ENCODE results near the gene SIPA1. TPM values are rescaled to one million over a fixed set of nuclear protein-coding genes. Genes with fewer than 3 reads are reported as not detected.

The SIPA1 gene
- total and polyA plus RNA-seq, 2 of the 13 experiments (the other 11 are each of a cell fraction or from before 2014, with no cell fraction given): 5.8 to 7.7 TPM

GRCh38 chr11:65616575-65617001 lies 21.3 kb upstream of the SIPA1 start:
- ChIA-PET POLR2A (interaction anchor here (0.6 to 2.7 kb wide), 27 partner anchors 10 to 451 kb away, joined by 3 to 45 read pairs (median 4); partner anchors contain the start of genes KAT5, MUS81, SIPA1 and TIGD3), CTCF (ENCODE audit: low intra/inter-chr PET ratio, low total read pairs) (no interaction called here)
- Histone ChIP-seq H3K27me3 (ENCODE audit: control insufficient read depth in 1 of 2, insufficient read depth in 2 of 2, low read length in 2 of 2) (no peaks in the 10 kb centered on the region; a peak in 1 of 5 replicates), H3K4me2 (ENCODE audit: low read depth, low read length) (peak overlapping the region; percentile 77), H3K27ac (ENCODE audit: extremely low read length, insufficient read depth, low read length) (peak overlapping the region; percentile 92), H4K20me1 (ENCODE audit: insufficient read depth, low read length) (peaks cover 21% of the 10 kb centered on the region; the same call in 1 of the 2 replicates), H3K4me3 (replicated peaks in 1 of 3; ENCODE audit: insufficient read depth in 1 of 3, low read depth in 2 of 3, low read length in 3 of 3) (peak overlapping the region; percentile 86 to 90 (median 87)), H3K9me3 (ENCODE audit: low read length) (no peaks in the 10 kb centered on the region), H3K9ac (ENCODE audit: insufficient read depth, low read depth, low read length) (peak overlapping the region; percentile 88), H3K79me2 (ENCODE audit: insufficient read depth, low read length) (peaks cover 48% of the 10 kb centered on the region), H2AFZ (ENCODE audit: low read length) (no peak overlapping the region), H3K36me3 (replicated peaks in 1 of 2; ENCODE audit: control insufficient read depth in 1 of 2, insufficient read depth in 2 of 2, low read length in 2 of 2) (peaks cover 15 to 40% of the 10 kb centered on the region in 2 experiments; a peak in 4 of 5 replicates), H3K4me1 (ENCODE audit: insufficient read depth, low read length) (peaks cover 34% of the 10 kb centered on the region)
- intact Hi-C loops (cut with micrococcal nuclease; ENCODE audit: unreplicated experiment): no loop called here
- peak; percentile 7 for ATAC-seq
- FAIRE-seq: peak; percentile 88
- in situ Hi-C loops (cut with HindIII; ENCODE audit: extremely low pct_ligation_motif_present, low pct_unique_long_range_greater_than_20kb): no loop called here
- DNase-seq (ENCODE audit: low spot score): peak; percentile 92
- BruUV-seq (replicated peaks): no TSS peak
- 10% methylated on average over 10 of the region's 10 CpGs for WGBS (ENCODE audit: low lambda C conversion rate)
- no peak for TF ChIP-seq ZNF34 (CRISPR knock-in tag; IDR thresholded peaks at IDR 0.05; ENCODE audit: borderline replicate concordance)
- no peak for TF ChIP-seq KAT7 (CRISPR knock-in tag; IDR thresholded peaks at IDR 0.05; ENCODE audit: borderline replicate concordance)
- TF ChIP-seq BHLHE40 (IDR thresholded peaks at IDR 0.05; ENCODE audit: low read length): no peak
- no peak for TF ChIP-seq KLF15 (CRISPR knock-in tag; IDR thresholded peaks at IDR 0.05; ENCODE audit: borderline replicate concordance)
- no peak for TF ChIP-seq KMT2B (CRISPR knock-in tag; IDR thresholded peaks at IDR 0.05)
- TF ChIP-seq ZNF136 (CRISPR knock-in tag; IDR thresholded peaks at IDR 0.05; ENCODE audit: low read depth): peak; percentile 35; the same call in 1 of the 2 replicates
- TF ChIP-seq, protein P1, sequence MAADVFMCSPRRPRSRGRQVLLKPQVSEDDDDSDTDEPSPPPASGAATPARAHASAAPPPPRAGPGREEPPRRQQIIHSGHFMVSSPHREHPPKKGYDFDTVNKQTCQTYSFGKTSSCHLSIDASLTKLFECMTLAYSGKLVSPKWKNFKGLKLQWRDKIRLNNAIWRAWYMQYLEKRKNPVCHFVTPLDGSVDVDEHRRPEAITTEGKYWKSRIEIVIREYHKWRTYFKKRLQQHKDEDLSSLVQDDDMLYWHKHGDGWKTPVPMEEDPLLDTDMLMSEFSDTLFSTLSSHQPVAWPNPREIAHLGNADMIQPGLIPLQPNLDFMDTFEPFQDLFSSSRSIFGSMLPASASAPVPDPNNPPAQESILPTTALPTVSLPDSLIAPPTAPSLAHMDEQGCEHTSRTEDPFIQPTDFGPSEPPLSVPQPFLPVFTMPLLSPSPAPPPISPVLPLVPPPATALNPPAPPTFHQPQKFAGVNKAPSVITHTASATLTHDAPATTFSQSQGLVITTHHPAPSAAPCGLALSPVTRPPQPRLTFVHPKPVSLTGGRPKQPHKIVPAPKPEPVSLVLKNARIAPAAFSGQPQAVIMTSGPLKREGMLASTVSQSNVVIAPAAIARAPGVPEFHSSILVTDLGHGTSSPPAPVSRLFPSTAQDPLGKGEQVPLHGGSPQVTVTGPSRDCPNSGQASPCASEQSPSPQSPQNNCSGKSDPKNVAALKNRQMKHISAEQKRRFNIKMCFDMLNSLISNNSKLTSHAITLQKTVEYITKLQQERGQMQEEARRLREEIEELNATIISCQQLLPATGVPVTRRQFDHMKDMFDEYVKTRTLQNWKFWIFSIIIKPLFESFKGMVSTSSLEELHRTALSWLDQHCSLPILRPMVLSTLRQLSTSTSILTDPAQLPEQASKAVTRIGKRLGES (CRISPR knock-in tag; IDR thresholded peaks at IDR 0.05; ENCODE audit: borderline replicate concordance): no peak
- no peak for TF ChIP-seq ZBTB43 (CRISPR knock-in tag; conservative IDR thresholded peaks at IDR 0.05)
- no peak for TF ChIP-seq MIER2 (CRISPR knock-in tag; IDR thresholded peaks at IDR 0.05)
- no peak for TF ChIP-seq MATR3 (CRISPR knock-in tag; IDR thresholded peaks at IDR 0.05)
- TF ChIP-seq TBX3 (IDR thresholded peaks at IDR 0.05; ENCODE audit: borderline replicate concordance): no peak
- TF ChIP-seq HDAC6 (IDR thresholded peaks at IDR 0.05; ENCODE audit: low read depth, low read length): no peak
- peak; percentile 84 for TF ChIP-seq CEBPG (CRISPR knock-in tag; IDR thresholded peaks at IDR 0.05)
- peak; percentile 99 for TF ChIP-seq RBM22 (optimal IDR thresholded peaks at IDR 0.05; ENCODE audit: low read length)
- TF ChIP-seq, protein P2, sequence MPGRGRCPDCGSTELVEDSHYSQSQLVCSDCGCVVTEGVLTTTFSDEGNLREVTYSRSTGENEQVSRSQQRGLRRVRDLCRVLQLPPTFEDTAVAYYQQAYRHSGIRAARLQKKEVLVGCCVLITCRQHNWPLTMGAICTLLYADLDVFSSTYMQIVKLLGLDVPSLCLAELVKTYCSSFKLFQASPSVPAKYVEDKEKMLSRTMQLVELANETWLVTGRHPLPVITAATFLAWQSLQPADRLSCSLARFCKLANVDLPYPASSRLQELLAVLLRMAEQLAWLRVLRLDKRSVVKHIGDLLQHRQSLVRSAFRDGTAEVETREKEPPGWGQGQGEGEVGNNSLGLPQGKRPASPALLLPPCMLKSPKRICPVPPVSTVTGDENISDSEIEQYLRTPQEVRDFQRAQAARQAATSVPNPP (CRISPR knock-in tag; IDR thresholded peaks at IDR 0.05): 0 out of 2 replicates have a peak, but pooled peaks have one; percentile 44
- no peak for TF ChIP-seq ZNF333 (CRISPR knock-in tag; IDR thresholded peaks at IDR 0.05; ENCODE audit: borderline replicate concordance)
- peak; percentile 49; the same call in 1 of the 2 replicates for TF ChIP-seq CEBPB (IDR thresholded peaks at IDR 0.05; ENCODE audit: borderline replicate concordance, low read depth, low read length)
- no peak for TF ChIP-seq ZMYM2 (CRISPR knock-in tag; IDR thresholded peaks at IDR 0.05)
- no peak for TF ChIP-seq MAFG (CRISPR knock-in tag; IDR thresholded peaks at IDR 0.05)
